ENCODE measurements around the gene GALNT14.
"Not testable (repeated sequence)": the region's sequence is repeated elsewhere in the genome, so short reads cannot be mapped to it uniquely, and the experiment has no call there.

The GALNT14 gene

DNA sequence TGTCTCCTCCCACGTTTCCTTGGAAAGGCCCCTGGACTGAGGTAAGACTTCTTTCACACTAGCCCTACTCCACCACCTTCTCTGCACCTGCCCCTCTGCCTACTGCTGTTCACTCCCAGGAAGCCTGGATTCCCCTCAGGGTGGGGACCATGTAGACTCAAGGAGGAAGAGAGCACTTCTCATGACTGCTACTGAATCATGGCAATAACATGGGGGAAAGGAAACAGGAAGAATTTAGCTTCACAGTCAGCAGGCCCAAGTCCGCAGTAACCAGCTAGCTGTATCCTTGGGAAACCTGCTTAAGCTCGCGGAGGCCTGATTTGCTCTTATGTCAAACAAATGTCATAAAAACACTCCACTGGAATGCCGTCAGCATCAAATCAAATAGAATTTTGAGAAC lies 204.7 kb downstream of the GALNT14 start:
- no peak for DNase-seq

- DNase-seq: no peak
These were observed 205.4 kb downstream of the GALNT14 start for GRCh38 chr2:30932870-30933269.

GRCh38 chr2:30931841-30932407 lies 206.3 kb downstream of the GALNT14 start:
- no peak for DNase-seq

DNA sequence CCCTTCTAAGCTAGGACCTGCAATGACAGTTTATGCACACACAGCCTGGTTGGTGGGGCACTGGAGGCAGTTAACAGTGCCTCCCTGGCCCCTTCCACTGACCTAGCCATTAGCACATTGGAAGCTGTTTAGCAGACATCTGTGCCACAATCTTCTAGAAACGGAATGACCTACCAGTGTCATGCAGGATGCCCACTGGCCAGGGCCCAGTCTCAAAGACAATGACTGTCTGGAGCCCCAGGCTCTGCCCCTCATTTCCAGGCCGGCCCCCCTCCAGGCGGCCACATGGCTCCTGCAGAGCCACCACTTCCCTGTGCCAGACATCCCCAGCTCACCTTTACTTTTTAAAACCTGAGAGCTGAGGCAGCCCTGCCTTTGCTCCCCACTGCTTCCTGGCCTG lies 207.5 kb downstream of the GALNT14 start:
- DNase-seq: no peak

- no peak for DNase-seq
These were observed 210.7 kb downstream of the GALNT14 start for GRCh38 chr2:30927465-30928075.

GRCh38 chr2:30926606-30927005 lies 211.6 kb downstream of the GALNT14 start:
- DNase-seq: no peak

DNA sequence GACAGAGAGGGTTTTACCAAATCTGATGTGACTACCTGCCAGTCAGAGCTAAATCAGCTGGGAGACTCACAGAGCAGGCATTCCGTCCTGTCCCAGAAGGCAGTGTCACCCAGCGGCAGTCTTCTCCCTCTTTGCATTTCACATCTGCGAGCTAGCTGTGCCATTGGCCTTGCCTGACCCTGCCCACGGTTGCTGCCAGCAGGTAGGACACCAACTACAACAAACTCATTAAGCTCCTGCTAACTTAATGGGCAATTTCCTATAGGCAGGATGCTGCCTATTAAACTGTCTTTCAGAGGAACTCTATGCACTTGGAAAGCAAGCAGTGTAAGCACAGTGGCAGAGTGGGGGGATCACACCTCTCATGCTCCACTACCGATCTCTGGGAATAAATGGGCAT lies 214.6 kb downstream of the GALNT14 start:
- DNase-seq: peak; percentile 54

DNA sequence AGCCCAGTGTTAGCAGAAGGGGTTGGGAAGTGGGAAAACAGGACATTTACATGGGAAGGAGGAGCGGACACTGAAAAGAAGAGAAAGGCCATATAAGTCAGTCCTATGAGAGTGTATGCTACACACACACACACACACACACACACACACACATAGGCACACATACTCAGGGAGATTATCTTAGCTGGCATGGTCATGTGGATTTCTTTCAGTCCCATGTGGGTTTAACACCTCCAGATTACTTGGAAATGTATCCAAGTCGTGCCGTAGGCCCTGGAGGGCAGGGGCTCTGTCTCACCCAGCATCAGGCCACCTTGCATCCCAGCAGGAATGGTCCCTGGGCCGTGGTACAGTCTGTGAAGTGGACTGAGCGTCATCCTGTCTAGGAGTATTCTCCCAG lies 217.7 kb downstream of the GALNT14 start:
- DNase-seq: no peak

- DNase-seq: no peak
These were observed 222.8 kb downstream of the GALNT14 start for GRCh38 chr2:30915486-30915885.

DNA sequence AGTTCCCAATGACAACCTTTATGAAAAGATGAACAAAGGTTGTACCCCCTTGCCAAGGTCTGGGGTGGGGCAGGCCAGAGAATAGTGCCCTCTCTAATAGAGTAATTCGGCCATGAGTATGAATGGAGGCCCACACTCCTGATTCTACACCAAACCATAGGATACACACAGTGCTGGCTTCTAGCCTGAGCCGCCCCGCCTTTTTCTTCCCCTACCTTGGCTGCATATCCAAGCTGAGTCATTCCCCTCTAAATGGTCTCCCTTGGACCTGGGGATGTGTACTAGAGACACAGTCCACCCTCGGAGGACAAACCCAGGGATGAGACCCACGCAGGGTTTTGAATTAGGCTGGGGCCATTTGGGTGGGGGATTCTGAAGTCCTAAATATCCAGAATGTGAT lies 223.8 kb downstream of the GALNT14 start:
- DNase-seq: no peak

- DNase-seq: no peak
These were observed 226.2 kb downstream of the GALNT14 start for GRCh38 chr2:30912056-30912455.

GRCh38 chr2:30911327-30911726 lies 226.9 kb downstream of the GALNT14 start:
- DNase-seq: no peak

- no peak for DNase-seq
These were observed 227.6 kb downstream of the GALNT14 start for GRCh38 chr2:30910686-30911085.

DNA sequence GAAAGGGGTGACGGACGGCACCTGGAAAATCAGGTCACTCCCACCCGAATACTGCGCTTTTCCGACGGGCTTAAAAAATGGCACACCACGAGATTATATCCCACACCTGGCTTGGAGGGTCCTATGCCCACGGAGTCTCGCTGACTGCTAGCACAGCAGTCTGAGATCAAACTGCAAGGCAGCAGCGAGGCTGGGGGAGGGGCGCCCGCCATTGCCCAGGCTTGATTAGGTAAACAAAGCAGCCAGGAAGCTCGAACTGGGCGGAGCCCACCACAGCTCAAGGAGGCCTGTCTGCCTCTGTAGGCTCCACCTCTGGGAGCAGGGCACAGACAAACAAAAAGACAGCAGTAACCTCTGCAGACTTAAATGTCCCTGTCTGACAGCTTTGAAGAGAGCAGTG lies 233.8 kb downstream of the GALNT14 start:
- not testable (repeated sequence) for DNase-seq

GRCh38 chr2:30903326-30903725 lies 234.9 kb downstream of the GALNT14 start:
- no peak for DNase-seq

DNA sequence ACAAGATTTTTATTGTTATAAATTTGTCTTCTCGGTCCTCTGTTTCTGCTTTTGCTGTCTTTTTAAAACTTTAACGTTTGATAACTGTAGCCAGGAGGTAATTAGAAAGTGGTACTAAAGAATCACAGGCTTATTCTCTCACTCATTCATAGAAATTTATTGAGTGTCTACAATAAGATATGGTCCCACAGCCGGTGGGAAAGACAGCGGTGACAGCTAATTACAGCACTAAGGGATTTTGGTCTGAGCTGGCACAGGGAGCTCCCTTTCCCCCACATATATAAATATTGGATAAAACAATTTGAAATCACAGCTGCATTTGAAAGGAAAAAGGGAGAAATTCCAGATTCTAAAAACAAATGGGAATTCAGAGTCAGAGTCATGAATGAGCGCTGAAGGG lies 237.9 kb downstream of the GALNT14 start:
- no peak for DNase-seq

DNA sequence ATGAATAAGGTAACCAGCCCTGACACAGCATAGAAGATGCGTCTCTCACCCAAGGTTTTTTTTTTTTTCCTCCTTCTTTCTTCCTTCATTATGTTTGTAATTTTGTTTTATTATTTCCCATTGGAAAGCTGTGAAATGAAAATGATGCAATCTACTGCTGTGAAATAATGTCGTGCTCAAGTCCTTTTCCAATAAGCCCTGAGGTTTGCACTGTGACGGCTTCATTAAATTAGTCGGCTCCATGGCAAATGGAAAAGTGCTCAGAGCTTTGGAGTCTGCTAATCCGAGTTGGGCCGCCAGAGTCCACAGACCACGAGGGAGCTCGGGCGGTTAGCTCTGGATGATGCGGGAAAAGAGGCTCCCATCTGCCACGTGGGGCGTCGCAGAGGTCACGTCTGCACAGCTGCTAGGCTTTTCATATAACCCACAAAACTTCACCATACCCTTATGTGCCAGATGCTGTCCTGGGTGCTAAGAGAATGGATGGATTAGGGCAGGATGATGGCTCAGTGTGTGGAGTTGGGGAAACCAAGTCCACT lies 238.7 kb downstream of the GALNT14 start:
- no peak for DNase-seq

GRCh38 chr2:30897539-30897938 lies 240.7 kb downstream of the GALNT14 start:
- DNase-seq: no peak

- no peak for DNase-seq
These were observed 243.6 kb downstream of the GALNT14 start for GRCh38 chr2:30894498-30895119.

GRCh38 chr2:30888852-30889409 lies 249.3 kb downstream of the GALNT14 start:
- no peak for DNase-seq

GRCh38 chr2:30886080-30886479 lies 252.2 kb downstream of the GALNT14 start:
- DNase-seq: peak; percentile 35

DNA sequence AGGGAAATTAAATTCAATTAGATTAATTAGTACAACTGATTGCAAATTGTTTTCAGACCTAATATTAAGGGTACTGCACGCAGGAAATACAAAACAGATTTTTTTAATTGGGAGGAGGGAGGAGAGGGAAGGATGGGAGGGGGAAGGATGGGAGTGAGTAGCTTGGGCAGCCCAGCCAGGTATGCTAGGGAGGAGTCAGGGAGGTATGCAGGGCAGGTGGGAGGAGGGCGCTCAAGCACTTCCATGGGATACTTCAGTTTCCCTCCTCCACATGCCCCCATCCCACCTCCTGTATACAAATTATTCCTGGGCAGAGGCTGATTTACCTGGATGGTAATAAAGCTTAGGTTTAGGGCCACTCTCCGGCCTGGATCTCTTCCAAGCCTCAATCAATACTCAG lies 254.4 kb downstream of the GALNT14 start:
- DNase-seq: no peak

GRCh38 chr2:30883184-30883583 lies 255.1 kb downstream of the GALNT14 start:
- no peak for DNase-seq

DNA sequence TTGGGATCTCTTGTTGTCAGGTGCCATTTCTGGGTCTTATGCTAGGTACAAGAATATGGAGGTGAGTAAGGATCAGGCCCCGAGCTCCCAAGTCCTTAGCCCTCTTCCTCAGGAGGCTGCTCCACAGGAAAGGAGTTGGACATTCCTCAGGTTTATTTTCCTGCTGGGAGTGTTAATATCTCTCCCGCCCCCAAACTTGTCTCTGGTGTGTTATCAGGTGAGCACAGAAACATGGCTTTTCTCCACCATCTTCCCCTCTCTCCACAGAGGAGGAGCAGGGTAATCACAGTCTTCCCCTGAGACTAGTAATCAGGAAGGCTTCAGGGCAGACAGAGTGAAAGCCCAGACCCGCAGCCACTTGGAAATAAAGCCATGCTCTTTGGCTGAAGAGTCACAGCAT lies 257.7 kb downstream of the GALNT14 start:
- DNase-seq: no peak
